Measurements from ENCODE around the gene ATG10.
A peak's percentile ranks its signal among the peaks of the same experiment; 100 is the strongest.

DNA sequence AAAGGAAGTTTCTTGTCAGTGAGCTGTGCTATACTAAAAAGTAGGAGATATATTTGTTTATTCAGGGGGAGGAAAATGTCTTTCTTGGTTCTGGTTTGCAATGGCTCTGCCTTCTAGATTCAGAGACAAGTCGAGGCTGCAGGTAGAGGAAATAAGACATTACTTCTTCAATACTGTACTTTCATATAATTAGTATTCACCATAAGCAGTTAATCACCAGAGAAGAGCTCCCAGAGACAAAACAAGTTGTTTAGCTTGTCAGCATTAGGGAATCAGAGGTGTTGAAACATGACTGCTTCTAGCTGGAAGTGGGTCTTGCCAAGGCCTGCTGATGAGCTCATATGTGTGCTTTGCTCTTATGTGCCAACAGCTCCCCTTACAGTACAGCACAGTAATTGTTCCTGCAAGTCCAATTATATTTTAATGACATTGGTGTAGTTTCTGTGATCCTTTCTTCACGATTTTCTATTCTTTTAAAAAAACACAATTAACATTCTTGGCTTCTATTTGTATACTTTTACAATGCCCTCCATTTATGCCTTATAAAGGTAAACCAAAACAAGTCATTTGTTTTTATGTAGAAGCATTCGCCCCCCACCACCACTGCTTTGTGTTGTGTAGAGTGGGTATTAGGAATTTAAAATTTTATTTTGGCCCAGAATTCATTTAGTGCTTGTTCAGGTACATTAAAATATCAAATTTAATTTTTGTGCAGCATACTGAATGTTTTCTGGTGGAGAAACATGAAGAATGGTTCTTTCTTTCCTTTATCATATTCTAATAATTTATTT is 194.1 kb downstream of the ATG10 start:
- TF ChIP-seq CTCF (IDR thresholded peaks at IDR 0.05), result peak; percentile 65 to 69 (median 68)
- TF ChIP-seq POLR2A (IDR thresholded peaks at IDR 0.05), result no peak
- peak in 2 of 3 donors; percentile 42 to 50 for TF ChIP-seq POLR2AphosphoS5 (IDR thresholded peaks at IDR 0.05)
- TF ChIP-seq EP300 (IDR thresholded peaks at IDR 0.05; ENCODE audit: low read depth), result no peak

Data from transverse colon (tissue), 4 donors.